Left forelimb (tissue), 1 donor: Measurements from ENCODE around the gene RPL36AL.

Source experiments
- DNase-seq: peaks from one replicate; pipeline ENCODE4 v3.0.0-alpha.2; 2018; ENCODE audit warnings: low spot score

RPL36AL gene

GRCh38 chr14:49581209-49582112 is 39.0 kb downstream of the RPL36AL start:
- DNase-seq = no peak

GRCh38 chr14:49579841-49580240 is 40.6 kb downstream of the RPL36AL start:
- DNase-seq = no peak

- DNase-seq = no peak
Measured at GRCh38 chr14:49578141-49578540, 42.3 kb downstream of the RPL36AL start.

- no peak for DNase-seq
Measured at GRCh38 chr14:49574038-49574437, 46.4 kb downstream of the RPL36AL start.

GRCh38 chr14:49569281-49569680 is 51.1 kb downstream of the RPL36AL start:
- no peak for DNase-seq
